NCI-H2196 treated with DMSO at 0.1 percent for 48 hours (cell line): ENCODE results near the gene FKBP8.

ENCODE experiments used
- DNase-seq: peaks from one replicate; lab custom pipeline; 2025; ENCODE audit not compliant: unreplicated experiment; lab: John Stamatoyannopoulos, UW

The FKBP8 gene

GRCh38 chr19:18487576-18488402, 55.6 kb downstream of the FKBP8 start:
- DNase-seq, result no peak

- DNase-seq, result no peak
Observed at GRCh38 chr19:18486746-18487145, 56.6 kb downstream of the FKBP8 start.

- no peak for DNase-seq
Observed at GRCh38 chr19:18484992-18485391, 58.4 kb downstream of the FKBP8 start.

GRCh38 chr19:18483119-18483890, 60.1 kb downstream of the FKBP8 start:
- no peak for DNase-seq
